GM23338 (cell line): Measurements from ENCODE around the gene ZDHHC3. TPM values are rescaled to one million over a fixed set of nuclear protein-coding genes. Genes with fewer than 3 reads are reported as not detected.

Experiments used
- ATAC-seq: fragments of 200-7000 bp; cut with Tn5 transposase; 3 replicates; pipeline ENCODE4 v1.9.1; 2020
- DNase-seq: peaks from one replicate; pipeline ENCODE4 v3.0.0-alpha.2; 2015; ENCODE audit warnings: low spot score
- H2AFZ ChIP-seq: fragments of 200-600 bp; sonication (generic); 2 replicates; pipeline ENCODE4 v1.8.0; 2016; ENCODE audit warnings: antibody characterized with exemption, mild to moderate bottlenecking, moderate library complexity
- H3F3A ChIP-seq: fragments of 200-600 bp; sonication (generic); replicated peaks from 2 replicates; pipeline ENCODE4 v1.8.0; 2017; ENCODE audit warnings: antibody characterized with exemption, mixed run types, low read depth
- H3K27ac ChIP-seq: fragments of 200-600 bp; sonication (generic); 2 replicates; pipeline ENCODE4 v1.6.1; 2016; ENCODE audit warnings: low read depth
- H3K27me3 ChIP-seq: fragments of 200-600 bp; sonication (generic); 2 replicates; pipeline ENCODE4 v1.8.0; 2016; ENCODE audit warnings: mild to moderate bottlenecking, mixed run types, moderate library complexity; ENCODE audit not compliant: insufficient read depth
- H3K36me3 ChIP-seq: fragments of 200-600 bp; sonication (generic); 2 replicates; pipeline ENCODE4 v1.8.0; 2016; ENCODE audit warnings: mild to moderate bottlenecking; ENCODE audit not compliant: insufficient read depth
- H3K4me1 ChIP-seq: fragments of 200-600 bp; sonication (generic); 2 replicates; pipeline ENCODE4 v1.8.0; 2016; ENCODE audit warnings: mild to moderate bottlenecking, moderate library complexity; ENCODE audit not compliant: insufficient read depth
- H3K4me2 ChIP-seq: fragments of 200-600 bp; sonication (generic); 2 replicates; pipeline ENCODE4 v1.7.1; 2017; ENCODE audit warnings: mixed run types
- H3K4me3 ChIP-seq: fragments of 200-600 bp; sonication (generic); 2 replicates; pipeline ENCODE4 v1.6.1; 2016; ENCODE audit warnings: mixed run types
- H3K79me2 ChIP-seq: fragments of 200-600 bp; sonication (generic); replicated peaks from 2 replicates; pipeline ENCODE4 v1.8.0; 2017; ENCODE audit warnings: mild to moderate bottlenecking; ENCODE audit not compliant: insufficient read depth
- H3K9me2 ChIP-seq: fragments of 200-600 bp; sonication (generic); 2 replicates; pipeline ENCODE4 v1.8.0; 2017; ENCODE audit not compliant: insufficient read depth
- H4K20me1 ChIP-seq: fragments of 200-600 bp; sonication (generic); replicated peaks from 2 replicates; pipeline ENCODE4 v1.8.0; 2017; ENCODE audit warnings: mild to moderate bottlenecking; ENCODE audit not compliant: insufficient read depth
- H3K27ac Mint-ChIP-seq: 2 replicates; pipeline ENCODE4 v1.8.0; 2020; ENCODE audit warnings: inconsistent platforms, mild to moderate bottlenecking, moderate library complexity, mixed read lengths
- H3K27me3 Mint-ChIP-seq: 3 replicates; pipeline ENCODE4 v1.8.0; 2022; ENCODE audit warnings: low read depth, mild to moderate bottlenecking, moderate library complexity, mixed read lengths, inconsistent platforms; ENCODE audit not compliant: insufficient read depth, poor library complexity
- H3K36me3 Mint-ChIP-seq: 3 replicates; pipeline ENCODE4 v1.8.0; 2021; ENCODE audit warnings: low read depth, mild to moderate bottlenecking, inconsistent platforms, moderate library complexity, mixed read lengths
- H3K4me1 Mint-ChIP-seq: 3 replicates; pipeline ENCODE4 v1.8.0; 2020; ENCODE audit warnings: mild to moderate bottlenecking, inconsistent platforms, mixed read lengths
- H3K4me3 Mint-ChIP-seq: 3 replicates; pipeline ENCODE4 v1.8.0; 2021; ENCODE audit warnings: moderate library complexity, mild to moderate bottlenecking, inconsistent platforms, mixed read lengths
- H3K9me3 Mint-ChIP-seq: 3 replicates; pipeline ENCODE4 v1.8.0; 2020; ENCODE audit warnings: moderate library complexity, mild to moderate bottlenecking, inconsistent platforms, mixed read lengths
- EZH2 ChIP-seq: fragments of 200-600 bp; sonication (generic); IDR thresholded peaks from one replicate; pipeline ENCODE4 v1.8.0; 2017; ENCODE audit warnings: antibody characterized with exemption, mild to moderate bottlenecking, low read depth; ENCODE audit not compliant: unreplicated experiment
- EZH2phosphoT487 ChIP-seq: fragments of 200-600 bp; sonication (generic); IDR thresholded peaks from one replicate; pipeline ENCODE4 v1.8.1; 2018; ENCODE audit warnings: antibody characterized with exemption; ENCODE audit not compliant: unreplicated experiment
- JUNB ChIP-seq: IDR thresholded peaks from one replicate; pipeline ENCODE4 v1.6.1; 2016; ENCODE audit warnings: antibody characterized with exemption; ENCODE audit not compliant: unreplicated experiment
- NANOG ChIP-seq: IDR thresholded peaks from 2 replicates; pipeline ENCODE4 v1.6.1; 2016; ENCODE audit warnings: antibody characterized with exemption, borderline replicate concordance
- POLR2AphosphoS5 ChIP-seq: IDR thresholded peaks from 2 replicates; pipeline ENCODE4 v1.6.1; 2016; ENCODE audit warnings: antibody characterized with exemption, low read depth
- STAT1 ChIP-seq: IDR thresholded peaks from one replicate; pipeline ENCODE4 v1.6.1; 2016; ENCODE audit warnings: antibody characterized with exemption; ENCODE audit not compliant: unreplicated experiment
- ZNF114 ChIP-seq: fragments of 250-450 bp; sonication (Bioruptor Pico); IDR thresholded peaks from 2 replicates; pipeline ENCODE4 v1.5.0; 2020; ENCODE audit warnings: mild to moderate bottlenecking, moderate library complexity
- ZNF331 ChIP-seq: fragments of 250-450 bp; sonication (Bioruptor Pico); IDR thresholded peaks from 2 replicates; pipeline ENCODE4 v1.5.0; 2020; ENCODE audit warnings: low read depth, mild to moderate bottlenecking, moderate library complexity
- polyA plus RNA-seq: library from polyadenylated mRNA; unstranded; fragments of >200 nt; fragmentation: Nextera tagmentation; extraction: Ambion mirVana; gene quantifications from 2 replicates; pipeline ENCODE4 v1.2.1, GENCODE V29; 2016
- total RNA-seq: library from RNA; depleted of rRNA; stranded (reverse); fragments of >200 nt; shearing (Covaris generic); gene quantifications from 2 replicates; pipeline ENCODE4 v1.2.3, GENCODE V29; 2014
- TF ChIP-seq, protein P1 (sequence below): fragments of 250-450 bp; sonication (Bioruptor Pico); IDR thresholded peaks from 2 replicates; pipeline ENCODE4 v1.5.0; 2020; ENCODE audit warnings: mild to moderate bottlenecking, moderate library complexity
- TF ChIP-seq, protein P2 (sequence below): IDR thresholded peaks from 2 replicates; pipeline ENCODE4 v1.6.1; 2016; ENCODE audit warnings: antibody characterized with exemption

The ZDHHC3 gene
- total and polyA plus RNA-seq, 2 experiments from 2014 or later, result 28.9 to 84.2 TPM

DNA sequence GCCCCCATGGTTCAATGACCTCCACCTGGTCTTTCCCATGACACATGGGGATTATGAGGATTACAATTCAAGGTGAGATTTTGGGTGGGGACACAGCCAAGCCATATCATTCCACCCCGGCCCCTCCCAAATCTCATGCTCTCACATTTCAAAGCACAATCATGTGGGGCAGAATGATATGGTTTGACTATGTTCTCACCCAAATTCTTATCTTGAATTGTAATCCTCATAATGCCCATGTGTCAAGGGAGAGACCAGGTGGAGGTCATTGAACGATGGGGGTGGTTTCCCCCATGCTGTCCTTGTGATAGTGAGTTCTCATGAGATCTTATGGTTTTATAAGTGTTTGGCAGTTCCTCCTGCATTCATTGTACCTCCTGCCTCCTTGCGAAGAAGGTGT, 47.7 kb upstream of the ZDHHC3 start:
- no peaks in the 10 kb centered on the region for H3K36me3 Mint-ChIP-seq
- H3K9me3 Mint-ChIP-seq, result no peaks in the 10 kb centered on the region
- Histone ChIP-seq H3K27ac (no peak overlapping the region), H3K4me3 (no peak overlapping the region), H4K20me1 (peaks cover 3% of the 10 kb centered on the region), H3K9me2 (no peaks in the 10 kb centered on the region), H3K36me3 (no peaks in the 10 kb centered on the region), H3K4me1 (no peaks in the 10 kb centered on the region), H3K27me3 (no peaks in the 10 kb centered on the region), H3K79me2 (no peaks in the 10 kb centered on the region), H2AFZ (no peak overlapping the region), H3K4me2 (no peak overlapping the region), H3F3A (no peaks in the 10 kb centered on the region)
- no peak for TF ChIP-seq NANOG
- no peak for TF ChIP-seq ZNF114 (CRISPR knock-in tag)
- no peak for TF ChIP-seq EZH2
- no peak for TF ChIP-seq JUNB
- TF ChIP-seq, protein P1, sequence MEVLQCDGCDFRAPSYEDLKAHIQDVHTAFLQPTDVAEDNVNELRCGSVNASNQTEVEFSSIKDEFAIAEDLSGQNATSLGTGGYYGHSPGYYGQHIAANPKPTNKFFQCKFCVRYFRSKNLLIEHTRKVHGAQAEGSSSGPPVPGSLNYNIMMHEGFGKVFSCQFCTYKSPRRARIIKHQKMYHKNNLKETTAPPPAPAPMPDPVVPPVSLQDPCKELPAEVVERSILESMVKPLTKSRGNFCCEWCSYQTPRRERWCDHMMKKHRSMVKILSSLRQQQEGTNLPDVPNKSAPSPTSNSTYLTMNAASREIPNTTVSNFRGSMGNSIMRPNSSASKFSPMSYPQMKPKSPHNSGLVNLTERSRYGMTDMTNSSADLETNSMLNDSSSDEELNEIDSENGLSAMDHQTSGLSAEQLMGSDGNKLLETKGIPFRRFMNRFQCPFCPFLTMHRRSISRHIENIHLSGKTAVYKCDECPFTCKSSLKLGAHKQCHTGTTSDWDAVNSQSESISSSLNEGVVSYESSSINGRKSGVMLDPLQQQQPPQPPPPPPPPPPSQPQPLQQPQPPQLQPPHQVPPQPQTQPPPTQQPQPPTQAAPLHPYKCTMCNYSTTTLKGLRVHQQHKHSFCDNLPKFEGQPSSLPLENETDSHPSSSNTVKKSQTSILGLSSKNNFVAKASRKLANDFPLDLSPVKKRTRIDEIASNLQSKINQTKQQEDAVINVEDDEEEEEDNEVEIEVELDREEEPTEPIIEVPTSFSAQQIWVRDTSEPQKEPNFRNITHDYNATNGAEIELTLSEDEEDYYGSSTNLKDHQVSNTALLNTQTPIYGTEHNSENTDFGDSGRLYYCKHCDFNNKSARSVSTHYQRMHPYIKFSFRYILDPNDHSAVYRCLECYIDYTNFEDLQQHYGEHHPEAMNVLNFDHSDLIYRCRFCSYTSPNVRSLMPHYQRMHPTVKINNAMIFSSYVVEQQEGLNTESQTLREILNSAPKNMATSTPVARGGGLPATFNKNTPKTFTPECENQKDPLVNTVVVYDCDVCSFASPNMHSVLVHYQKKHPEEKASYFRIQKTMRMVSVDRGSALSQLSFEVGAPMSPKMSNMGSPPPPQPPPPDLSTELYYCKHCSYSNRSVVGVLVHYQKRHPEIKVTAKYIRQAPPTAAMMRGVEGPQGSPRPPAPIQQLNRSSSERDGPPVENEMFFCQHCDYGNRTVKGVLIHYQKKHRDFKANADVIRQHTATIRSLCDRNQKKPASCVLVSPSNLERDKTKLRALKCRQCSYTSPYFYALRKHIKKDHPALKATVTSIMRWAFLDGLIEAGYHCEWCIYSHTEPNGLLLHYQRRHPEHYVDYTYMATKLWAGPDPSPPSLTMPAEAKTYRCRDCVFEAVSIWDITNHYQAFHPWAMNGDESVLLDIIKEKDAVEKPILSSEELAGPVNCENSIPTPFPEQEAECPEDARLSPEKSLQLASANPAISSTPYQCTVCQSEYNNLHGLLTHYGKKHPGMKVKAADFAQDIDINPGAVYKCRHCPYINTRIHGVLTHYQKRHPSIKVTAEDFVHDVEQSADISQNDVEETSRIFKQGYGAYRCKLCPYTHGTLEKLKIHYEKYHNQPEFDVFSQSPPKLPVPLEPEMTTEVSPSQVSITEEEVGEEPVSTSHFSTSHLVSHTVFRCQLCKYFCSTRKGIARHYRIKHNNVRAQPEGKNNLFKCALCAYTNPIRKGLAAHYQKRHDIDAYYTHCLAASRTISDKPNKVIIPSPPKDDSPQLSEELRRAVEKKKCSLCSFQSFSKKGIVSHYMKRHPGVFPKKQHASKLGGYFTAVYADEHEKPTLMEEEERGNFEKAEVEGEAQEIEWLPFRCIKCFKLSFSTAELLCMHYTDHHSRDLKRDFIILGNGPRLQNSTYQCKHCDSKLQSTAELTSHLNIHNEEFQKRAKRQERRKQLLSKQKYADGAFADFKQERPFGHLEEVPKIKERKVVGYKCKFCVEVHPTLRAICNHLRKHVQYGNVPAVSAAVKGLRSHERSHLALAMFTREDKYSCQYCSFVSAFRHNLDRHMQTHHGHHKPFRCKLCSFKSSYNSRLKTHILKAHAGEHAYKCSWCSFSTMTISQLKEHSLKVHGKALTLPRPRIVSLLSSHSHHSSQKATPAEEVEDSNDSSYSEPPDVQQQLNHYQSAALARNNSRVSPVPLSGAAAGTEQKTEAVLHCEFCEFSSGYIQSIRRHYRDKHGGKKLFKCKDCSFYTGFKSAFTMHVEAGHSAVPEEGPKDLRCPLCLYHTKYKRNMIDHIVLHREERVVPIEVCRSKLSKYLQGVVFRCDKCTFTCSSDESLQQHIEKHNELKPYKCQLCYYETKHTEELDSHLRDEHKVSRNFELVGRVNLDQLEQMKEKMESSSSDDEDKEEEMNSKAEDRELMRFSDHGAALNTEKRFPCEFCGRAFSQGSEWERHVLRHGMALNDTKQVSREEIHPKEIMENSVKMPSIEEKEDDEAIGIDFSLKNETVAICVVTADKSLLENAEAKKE (CRISPR knock-in tag), result no peak
- no peak for TF ChIP-seq POLR2AphosphoS5
- TF ChIP-seq ZNF331 (CRISPR knock-in tag), result no peak
- TF ChIP-seq STAT1, result no peak
- TF ChIP-seq, protein P2, sequence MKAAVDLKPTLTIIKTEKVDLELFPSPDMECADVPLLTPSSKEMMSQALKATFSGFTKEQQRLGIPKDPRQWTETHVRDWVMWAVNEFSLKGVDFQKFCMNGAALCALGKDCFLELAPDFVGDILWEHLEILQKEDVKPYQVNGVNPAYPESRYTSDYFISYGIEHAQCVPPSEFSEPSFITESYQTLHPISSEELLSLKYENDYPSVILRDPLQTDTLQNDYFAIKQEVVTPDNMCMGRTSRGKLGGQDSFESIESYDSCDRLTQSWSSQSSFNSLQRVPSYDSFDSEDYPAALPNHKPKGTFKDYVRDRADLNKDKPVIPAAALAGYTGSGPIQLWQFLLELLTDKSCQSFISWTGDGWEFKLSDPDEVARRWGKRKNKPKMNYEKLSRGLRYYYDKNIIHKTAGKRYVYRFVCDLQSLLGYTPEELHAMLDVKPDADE, result no peak
- TF ChIP-seq EZH2phosphoT487, result no peak
- H3K4me3 Mint-ChIP-seq, result no peak overlapping the region
- H3K4me1 Mint-ChIP-seq, result no peaks in the 10 kb centered on the region
- ATAC-seq, result no peak
- no peak for DNase-seq
- peaks cover 5% of the 10 kb centered on the region for H3K27me3 Mint-ChIP-seq
- H3K27ac Mint-ChIP-seq, result no peak overlapping the region
